B cell (primary cell): ENCODE results near the gene ZNF532.

Source experiments
- EZH2 ChIP-seq: IDR thresholded peaks from 2 replicates; pipeline ENCODE4 v1.6.1; 2012; ENCODE audit warnings: borderline replicate concordance, low read depth, mild to moderate bottlenecking, moderate library complexity, low read length; ENCODE audit not compliant: insufficient read depth, poor library complexity, severe bottlenecking
- TF ChIP-seq, protein P1 (sequence below): fragments of 200-600 bp; IDR thresholded peaks from one replicate; pipeline ENCODE4 v1.8.0; 2022; ENCODE audit warnings: antibody characterized with exemption, mild to moderate bottlenecking

DNA sequence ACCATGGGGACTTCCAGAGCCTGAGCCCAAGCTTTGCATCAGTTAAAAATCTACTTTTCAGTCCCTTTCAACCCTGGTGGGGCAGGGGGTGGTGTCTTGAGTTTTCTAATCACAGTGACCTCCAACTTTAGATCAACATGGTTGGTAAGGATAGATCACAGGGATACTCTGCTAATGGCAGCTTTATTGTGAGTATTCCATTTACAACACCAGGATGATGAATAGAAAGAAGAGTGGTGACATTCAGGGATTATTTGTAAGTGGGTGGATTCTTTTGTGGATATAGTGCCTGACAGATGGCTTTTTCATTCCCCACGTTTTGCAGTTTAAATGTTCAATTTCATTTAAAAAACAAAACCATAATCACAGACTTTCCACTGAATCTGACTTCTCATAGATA, 51.3 kb downstream of the ZNF532 start:
- TF ChIP-seq, protein P1, sequence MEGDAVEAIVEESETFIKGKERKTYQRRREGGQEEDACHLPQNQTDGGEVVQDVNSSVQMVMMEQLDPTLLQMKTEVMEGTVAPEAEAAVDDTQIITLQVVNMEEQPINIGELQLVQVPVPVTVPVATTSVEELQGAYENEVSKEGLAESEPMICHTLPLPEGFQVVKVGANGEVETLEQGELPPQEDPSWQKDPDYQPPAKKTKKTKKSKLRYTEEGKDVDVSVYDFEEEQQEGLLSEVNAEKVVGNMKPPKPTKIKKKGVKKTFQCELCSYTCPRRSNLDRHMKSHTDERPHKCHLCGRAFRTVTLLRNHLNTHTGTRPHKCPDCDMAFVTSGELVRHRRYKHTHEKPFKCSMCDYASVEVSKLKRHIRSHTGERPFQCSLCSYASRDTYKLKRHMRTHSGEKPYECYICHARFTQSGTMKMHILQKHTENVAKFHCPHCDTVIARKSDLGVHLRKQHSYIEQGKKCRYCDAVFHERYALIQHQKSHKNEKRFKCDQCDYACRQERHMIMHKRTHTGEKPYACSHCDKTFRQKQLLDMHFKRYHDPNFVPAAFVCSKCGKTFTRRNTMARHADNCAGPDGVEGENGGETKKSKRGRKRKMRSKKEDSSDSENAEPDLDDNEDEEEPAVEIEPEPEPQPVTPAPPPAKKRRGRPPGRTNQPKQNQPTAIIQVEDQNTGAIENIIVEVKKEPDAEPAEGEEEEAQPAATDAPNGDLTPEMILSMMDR, result no peak
- no peak for TF ChIP-seq EZH2
